Measurements from ENCODE around the gene CHD8.

CHD8 gene

GRCh38 chr14:21496453-21496852, 40.5 kb upstream of the CHD8 start:
- Histone ChIP-seq H3K36me3 (ENCODE audit: insufficient read depth, low read length) (peaks cover 89% of the 10 kb centered on the region), H3K27ac (ENCODE audit: low read depth, low read length, poor library complexity, severe bottlenecking) (no peak overlapping the region), H3K4me3 (ENCODE audit: low read depth, low read length, poor library complexity, severe bottlenecking) (no peak overlapping the region), H3K9ac (ENCODE audit: low read length) (no peak overlapping the region), H3K9me2 (ENCODE audit: low read depth, low read length) (no peaks in the 10 kb centered on the region), H3K4me1 (ENCODE audit: insufficient read depth, low read length, severe bottlenecking) (no peaks in the 10 kb centered on the region), H3K9me3 (ENCODE audit: low read length) (no peaks in the 10 kb centered on the region), H4K20me1 (ENCODE audit: insufficient read depth, low read length) (no peaks in the 10 kb centered on the region), H3K4me2 (ENCODE audit: low read length) (no peak overlapping the region), H3F3A (ENCODE audit: insufficient read depth, low read length) (no peaks in the 10 kb centered on the region), H2AFZ (ENCODE audit: low read length) (no peak overlapping the region), H3K79me2 (ENCODE audit: insufficient read depth, low read length) (no peaks in the 10 kb centered on the region), H3K27me3 (ENCODE audit: insufficient read depth, low read length) (no peaks in the 10 kb centered on the region)
- TF ChIP-seq, protein P1, sequence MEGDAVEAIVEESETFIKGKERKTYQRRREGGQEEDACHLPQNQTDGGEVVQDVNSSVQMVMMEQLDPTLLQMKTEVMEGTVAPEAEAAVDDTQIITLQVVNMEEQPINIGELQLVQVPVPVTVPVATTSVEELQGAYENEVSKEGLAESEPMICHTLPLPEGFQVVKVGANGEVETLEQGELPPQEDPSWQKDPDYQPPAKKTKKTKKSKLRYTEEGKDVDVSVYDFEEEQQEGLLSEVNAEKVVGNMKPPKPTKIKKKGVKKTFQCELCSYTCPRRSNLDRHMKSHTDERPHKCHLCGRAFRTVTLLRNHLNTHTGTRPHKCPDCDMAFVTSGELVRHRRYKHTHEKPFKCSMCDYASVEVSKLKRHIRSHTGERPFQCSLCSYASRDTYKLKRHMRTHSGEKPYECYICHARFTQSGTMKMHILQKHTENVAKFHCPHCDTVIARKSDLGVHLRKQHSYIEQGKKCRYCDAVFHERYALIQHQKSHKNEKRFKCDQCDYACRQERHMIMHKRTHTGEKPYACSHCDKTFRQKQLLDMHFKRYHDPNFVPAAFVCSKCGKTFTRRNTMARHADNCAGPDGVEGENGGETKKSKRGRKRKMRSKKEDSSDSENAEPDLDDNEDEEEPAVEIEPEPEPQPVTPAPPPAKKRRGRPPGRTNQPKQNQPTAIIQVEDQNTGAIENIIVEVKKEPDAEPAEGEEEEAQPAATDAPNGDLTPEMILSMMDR (IDR thresholded peaks at IDR 0.05; ENCODE audit: low read length): no peak
- TF ChIP-seq EZH2 (IDR thresholded peaks at IDR 0.05; ENCODE audit: borderline replicate concordance, low read length): no peak

GRCh38 chr14:21494902-21495762, 39.2 kb upstream of the CHD8 start:
- H3K4me1 ChIP-seq (ENCODE audit: insufficient read depth, low read length, severe bottlenecking): no peaks in the 10 kb centered on the region
- TF ChIP-seq EZH2 (IDR thresholded peaks at IDR 0.05; ENCODE audit: borderline replicate concordance, low read length): no peak
- H3K9me2 ChIP-seq (ENCODE audit: low read depth, low read length): no peaks in the 10 kb centered on the region
- H3K9ac ChIP-seq (ENCODE audit: low read length): no peak overlapping the region
- no peaks in the 10 kb centered on the region for H4K20me1 ChIP-seq (ENCODE audit: insufficient read depth, low read length)
- no peak overlapping the region for H3K4me3 ChIP-seq (ENCODE audit: low read depth, low read length, poor library complexity, severe bottlenecking)
- peaks cover 87% of the 10 kb centered on the region for H3K36me3 ChIP-seq (ENCODE audit: insufficient read depth, low read length)
- H3K27me3 ChIP-seq (ENCODE audit: insufficient read depth, low read length): no peaks in the 10 kb centered on the region
- no peaks in the 10 kb centered on the region for H3K79me2 ChIP-seq (ENCODE audit: insufficient read depth, low read length)
- H3K27ac ChIP-seq (ENCODE audit: low read depth, low read length, poor library complexity, severe bottlenecking): no peak overlapping the region
- H3F3A ChIP-seq (ENCODE audit: insufficient read depth, low read length): no peaks in the 10 kb centered on the region
- H3K4me2 ChIP-seq (ENCODE audit: low read length): no peak overlapping the region
- H2AFZ ChIP-seq (ENCODE audit: low read length): no peak overlapping the region
- no peaks in the 10 kb centered on the region for H3K9me3 ChIP-seq (ENCODE audit: low read length)

GRCh38 chr14:21486640-21487087, 30.7 kb upstream of the CHD8 start:
- Histone ChIP-seq H3K9ac (ENCODE audit: low read length) (no peak overlapping the region), H3K4me2 (ENCODE audit: low read length) (no peak overlapping the region), H3F3A (ENCODE audit: insufficient read depth, low read length) (no peaks in the 10 kb centered on the region), H3K27me3 (ENCODE audit: insufficient read depth, low read length) (no peaks in the 10 kb centered on the region), H4K20me1 (ENCODE audit: insufficient read depth, low read length) (no peaks in the 10 kb centered on the region), H3K4me3 (ENCODE audit: low read depth, low read length, poor library complexity, severe bottlenecking) (no peak overlapping the region), H2AFZ (ENCODE audit: low read length) (no peak overlapping the region), H3K36me3 (ENCODE audit: insufficient read depth, low read length) (peaks cover 50% of the 10 kb centered on the region), H3K9me3 (ENCODE audit: low read length) (no peaks in the 10 kb centered on the region), H3K9me2 (ENCODE audit: low read depth, low read length) (no peaks in the 10 kb centered on the region), H3K79me2 (ENCODE audit: insufficient read depth, low read length) (0 out of 2 replicates have a peak, but pooled peaks cover 10% of the 10 kb centered on the region), H3K4me1 (ENCODE audit: insufficient read depth, low read length, severe bottlenecking) (no peaks in the 10 kb centered on the region), H3K27ac (ENCODE audit: low read depth, low read length, poor library complexity, severe bottlenecking) (no peak overlapping the region)
- TF ChIP-seq EZH2 (IDR thresholded peaks at IDR 0.05; ENCODE audit: borderline replicate concordance, low read length): no peak
- TF ChIP-seq, protein P1 (IDR thresholded peaks at IDR 0.05; ENCODE audit: low read length): no peak

Data from OCI-LY1 (cell line).